ENCODE data around the gene XG.
"Not testable (repeated sequence)": the region's sequence is repeated elsewhere in the genome, so short reads cannot be mapped to it uniquely, and the experiment has no call there.

Gene XG

DNA sequence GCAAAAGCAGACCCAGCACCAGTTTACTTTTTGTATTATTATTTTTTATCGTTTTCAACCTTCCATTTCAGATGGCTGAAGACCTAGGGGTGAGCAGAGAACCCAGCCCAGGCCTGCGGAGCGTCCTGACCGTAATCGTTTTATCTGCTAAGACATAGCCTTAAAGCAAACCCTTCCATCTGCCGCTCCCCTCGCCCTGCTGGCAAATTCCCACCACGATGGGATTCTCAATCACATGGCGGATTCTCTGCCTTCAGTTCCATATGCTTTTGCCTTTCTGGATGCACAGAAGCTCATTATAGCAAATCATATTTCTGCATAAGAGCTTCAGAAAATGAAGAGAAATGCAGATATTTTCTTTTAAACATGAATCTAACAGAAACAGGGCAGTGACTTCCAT is 18.6 kb upstream of the XG start:
- TF ChIP-seq CTCF (IDR thresholded peaks at IDR 0.05; ENCODE audit: insufficient read depth, low read depth, low read length, missing control alignments) = no peak
- no peak for DNase-seq (ENCODE audit: low read depth)
- H3K4me3 ChIP-seq (ENCODE audit: low read depth, low read length) = no peak overlapping the region

GRCh38 chrX:2735270-2735669 is 16.6 kb upstream of the XG start:
- no peak overlapping the region for H3K4me3 ChIP-seq (ENCODE audit: low read depth, low read length)
- DNase-seq (ENCODE audit: low read depth) = no peak
- TF ChIP-seq CTCF (IDR thresholded peaks at IDR 0.05; ENCODE audit: insufficient read depth, low read depth, low read length, missing control alignments) = no peak

DNA sequence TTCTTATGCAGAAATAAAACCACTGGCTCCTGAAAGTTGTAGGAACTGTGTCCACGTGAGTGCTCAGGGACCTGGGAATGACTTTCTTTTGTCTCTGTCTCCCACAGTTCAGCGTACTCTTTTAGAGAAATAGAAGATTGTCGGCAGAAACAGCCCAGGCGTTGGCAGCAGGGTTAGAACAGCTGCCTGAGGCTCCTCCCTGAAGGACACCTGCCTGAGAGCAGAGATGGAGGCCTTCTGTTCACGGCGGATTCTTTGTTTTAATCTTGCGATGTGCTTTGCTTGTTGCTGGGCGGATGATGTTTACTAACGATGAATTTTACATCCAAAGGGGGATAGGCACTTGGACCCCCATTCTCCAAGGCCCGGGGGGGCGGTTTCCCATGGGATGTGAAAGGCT is 11.2 kb upstream of the XG start:
- no peak overlapping the region for H3K4me3 ChIP-seq (ENCODE audit: low read depth, low read length)
- no peak for TF ChIP-seq CTCF (IDR thresholded peaks at IDR 0.05; ENCODE audit: insufficient read depth, low read depth, low read length, missing control alignments)
- DNase-seq (ENCODE audit: low read depth) = no peak

GRCh38 chrX:2741386-2741785 is 10.5 kb upstream of the XG start:
- DNase-seq (ENCODE audit: low read depth) = no peak
- H3K4me3 ChIP-seq (ENCODE audit: low read depth, low read length) = no peak overlapping the region
- no peak for TF ChIP-seq CTCF (IDR thresholded peaks at IDR 0.05; ENCODE audit: insufficient read depth, low read depth, low read length, missing control alignments)

DNA sequence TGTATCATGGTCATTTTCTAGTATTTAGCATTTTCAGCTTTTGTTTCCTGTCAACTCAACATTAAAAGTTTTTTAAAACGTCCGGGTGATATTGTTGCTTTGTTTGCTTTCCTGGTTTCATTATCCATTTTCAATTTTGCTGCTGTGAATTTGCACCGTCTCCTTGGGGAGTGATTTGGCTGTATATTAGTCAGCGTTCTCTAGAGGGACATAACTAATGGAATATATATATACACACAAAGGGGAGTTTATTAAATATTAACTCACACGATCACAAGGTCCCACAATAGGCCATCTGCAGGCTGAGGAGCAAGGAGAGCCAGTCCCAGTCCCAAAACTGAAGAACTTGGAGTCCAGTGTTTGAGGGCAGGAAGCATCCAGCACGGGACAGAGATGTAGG is 5.6 kb upstream of the XG start:
- H3K4me3 ChIP-seq (ENCODE audit: low read depth, low read length); DNase-seq (ENCODE audit: low read depth): not testable (repeated sequence)

- H3K4me3 ChIP-seq (ENCODE audit: low read depth, low read length) = no peak overlapping the region
- DNase-seq (ENCODE audit: low read depth) = no peak
- no peak for TF ChIP-seq CTCF (IDR thresholded peaks at IDR 0.05; ENCODE audit: insufficient read depth, low read depth, low read length, missing control alignments)
These were observed 3.5 kb upstream of the XG start for GRCh38 chrX:2748171-2748814.

DNA sequence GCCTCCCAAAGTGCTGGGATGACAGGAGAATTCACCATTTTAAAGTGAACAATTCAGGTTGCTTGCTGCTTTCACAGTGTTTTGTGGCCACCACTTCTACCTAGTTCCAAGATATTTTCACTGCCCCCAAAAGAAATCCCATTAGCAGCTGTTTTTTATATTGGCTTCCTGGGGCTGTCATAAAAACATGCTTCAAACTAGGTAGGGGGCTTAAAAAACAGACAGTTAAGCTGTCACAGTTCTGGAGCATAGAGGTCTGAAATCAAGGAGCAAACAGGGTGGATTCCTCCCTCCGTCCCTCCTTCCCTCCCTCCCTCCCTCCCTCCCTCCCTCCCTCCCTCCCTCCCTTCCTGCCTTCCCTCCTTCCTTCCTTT is 3.0 kb upstream of the XG start:
- no peak for TF ChIP-seq CTCF (IDR thresholded peaks at IDR 0.05; ENCODE audit: insufficient read depth, low read depth, low read length, missing control alignments)
- DNase-seq (ENCODE audit: low read depth) = no peak
- H3K4me3 ChIP-seq (ENCODE audit: low read depth, low read length) = no peak overlapping the region
